ENCODE measurements around the gene ADAMTS13.

ADAMTS13 gene

DNA sequence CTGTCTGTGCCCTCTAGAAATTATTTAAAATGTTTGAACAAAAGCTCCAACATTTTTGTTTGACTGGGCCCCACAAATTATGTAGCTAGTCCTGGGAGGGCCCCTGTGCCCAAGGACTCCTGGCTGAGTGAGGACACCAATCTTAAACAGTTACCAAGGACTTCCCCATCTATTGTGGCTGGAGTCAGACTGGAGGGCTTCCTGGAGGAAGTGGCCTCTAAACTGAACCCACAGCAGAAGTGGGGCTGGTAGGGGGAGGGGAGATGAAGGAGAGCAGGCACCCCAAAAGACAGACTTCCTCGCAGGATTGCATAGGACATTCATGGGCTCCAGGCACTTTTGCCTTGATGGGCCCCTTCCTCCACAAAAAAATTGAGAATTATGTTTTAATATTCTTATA, 8.1 kb downstream of the ADAMTS13 start:
- DNase-seq (ENCODE audit: low read depth), result no peak
- no peak overlapping the region for H3K4me3 ChIP-seq (ENCODE audit: low read depth, low read length)
- TF ChIP-seq, protein P1, sequence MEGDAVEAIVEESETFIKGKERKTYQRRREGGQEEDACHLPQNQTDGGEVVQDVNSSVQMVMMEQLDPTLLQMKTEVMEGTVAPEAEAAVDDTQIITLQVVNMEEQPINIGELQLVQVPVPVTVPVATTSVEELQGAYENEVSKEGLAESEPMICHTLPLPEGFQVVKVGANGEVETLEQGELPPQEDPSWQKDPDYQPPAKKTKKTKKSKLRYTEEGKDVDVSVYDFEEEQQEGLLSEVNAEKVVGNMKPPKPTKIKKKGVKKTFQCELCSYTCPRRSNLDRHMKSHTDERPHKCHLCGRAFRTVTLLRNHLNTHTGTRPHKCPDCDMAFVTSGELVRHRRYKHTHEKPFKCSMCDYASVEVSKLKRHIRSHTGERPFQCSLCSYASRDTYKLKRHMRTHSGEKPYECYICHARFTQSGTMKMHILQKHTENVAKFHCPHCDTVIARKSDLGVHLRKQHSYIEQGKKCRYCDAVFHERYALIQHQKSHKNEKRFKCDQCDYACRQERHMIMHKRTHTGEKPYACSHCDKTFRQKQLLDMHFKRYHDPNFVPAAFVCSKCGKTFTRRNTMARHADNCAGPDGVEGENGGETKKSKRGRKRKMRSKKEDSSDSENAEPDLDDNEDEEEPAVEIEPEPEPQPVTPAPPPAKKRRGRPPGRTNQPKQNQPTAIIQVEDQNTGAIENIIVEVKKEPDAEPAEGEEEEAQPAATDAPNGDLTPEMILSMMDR (IDR thresholded peaks at IDR 0.05; ENCODE audit: insufficient read depth, low read depth, low read length, missing control alignments), result no peak

DNA sequence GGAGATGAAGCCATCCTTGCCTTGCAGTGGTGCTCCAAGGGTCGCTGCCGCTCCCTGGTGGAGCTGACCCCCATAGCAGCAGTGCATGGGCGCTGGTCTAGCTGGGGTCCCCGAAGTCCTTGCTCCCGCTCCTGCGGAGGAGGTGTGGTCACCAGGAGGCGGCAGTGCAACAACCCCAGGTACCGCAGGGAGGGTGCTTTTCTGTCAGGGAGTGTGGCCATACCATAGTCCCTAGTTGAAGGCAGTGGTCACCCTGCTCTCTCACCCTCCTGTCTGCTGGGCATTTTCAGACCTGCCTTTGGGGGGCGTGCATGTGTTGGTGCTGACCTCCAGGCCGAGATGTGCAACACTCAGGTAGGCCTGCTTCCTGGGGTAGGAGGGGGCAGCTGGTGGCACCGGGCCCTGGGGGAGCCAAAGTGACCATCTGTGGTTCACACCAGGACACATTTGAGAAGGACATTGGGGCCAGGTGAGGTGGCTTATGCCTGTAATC, 11.2 kb downstream of the ADAMTS13 start:
- DNase-seq (ENCODE audit: low read depth), result no peak
- H3K4me3 ChIP-seq (ENCODE audit: low read depth, low read length), result no peak overlapping the region
- TF ChIP-seq, protein P1 (IDR thresholded peaks at IDR 0.05; ENCODE audit: insufficient read depth, low read depth, low read length, missing control alignments), result no peak

DNA sequence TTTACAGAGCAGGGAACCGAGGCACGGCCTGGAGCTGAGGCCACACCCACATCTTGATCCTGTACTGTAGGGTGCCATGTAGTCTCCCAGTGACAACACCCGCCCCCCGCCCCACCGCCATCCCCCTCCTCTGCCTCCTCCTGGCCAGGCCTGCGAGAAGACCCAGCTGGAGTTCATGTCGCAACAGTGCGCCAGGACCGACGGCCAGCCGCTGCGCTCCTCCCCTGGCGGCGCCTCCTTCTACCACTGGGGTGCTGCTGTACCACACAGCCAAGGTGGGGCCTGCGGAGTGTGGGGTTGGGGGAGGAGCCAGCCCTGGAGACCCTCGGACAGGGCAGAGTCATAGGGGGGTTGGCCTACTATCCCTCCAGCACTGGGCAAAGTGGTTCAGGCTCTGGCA, 14.5 kb downstream of the ADAMTS13 start:
- no peak for DNase-seq (ENCODE audit: low read depth)
- TF ChIP-seq, protein P1 (IDR thresholded peaks at IDR 0.05; ENCODE audit: insufficient read depth, low read depth, low read length, missing control alignments), result no peak
- no peak overlapping the region for H3K4me3 ChIP-seq (ENCODE audit: low read depth, low read length)

DNA sequence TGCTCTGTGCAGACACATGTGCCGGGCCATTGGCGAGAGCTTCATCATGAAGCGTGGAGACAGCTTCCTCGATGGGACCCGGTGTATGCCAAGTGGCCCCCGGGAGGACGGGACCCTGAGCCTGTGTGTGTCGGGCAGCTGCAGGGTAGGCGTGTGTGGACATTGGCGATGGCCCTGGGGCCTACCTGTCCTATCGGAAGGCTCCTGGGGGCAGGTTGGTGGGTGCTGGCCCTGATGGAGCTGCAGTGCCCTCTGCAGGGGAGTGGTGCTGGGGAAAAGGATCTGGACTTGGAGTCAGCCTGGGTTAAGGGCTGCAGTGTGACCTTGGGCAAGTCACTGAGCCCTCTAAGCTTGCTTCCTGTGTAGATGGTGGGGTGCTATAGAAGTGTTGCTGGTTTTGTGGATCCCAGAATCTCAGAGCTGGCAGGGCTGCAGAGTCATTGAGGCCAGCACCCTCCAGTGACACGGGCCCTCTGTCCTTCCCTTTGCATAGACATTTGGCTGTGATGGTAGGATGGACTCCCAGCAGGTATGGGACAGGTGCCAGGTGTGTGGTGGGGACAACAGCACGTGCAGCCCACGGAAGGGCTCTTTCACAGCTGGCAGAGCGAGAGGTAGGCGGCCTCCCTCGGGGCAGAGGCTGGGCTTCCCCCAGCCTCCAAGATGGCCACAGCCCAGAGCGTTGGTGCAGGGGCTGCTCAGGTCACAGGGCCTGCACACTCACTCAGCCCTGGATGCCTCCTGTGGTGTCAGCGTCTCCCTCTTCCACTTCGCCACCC, 15.8 kb downstream of the ADAMTS13 start:
- H3K4me3 ChIP-seq (ENCODE audit: low read depth, low read length), result no peak overlapping the region
- TF ChIP-seq, protein P1 (IDR thresholded peaks at IDR 0.05; ENCODE audit: insufficient read depth, low read depth, low read length, missing control alignments), result peak; percentile 52
- DNase-seq (ENCODE audit: low read depth), result peak; percentile 39

DNA sequence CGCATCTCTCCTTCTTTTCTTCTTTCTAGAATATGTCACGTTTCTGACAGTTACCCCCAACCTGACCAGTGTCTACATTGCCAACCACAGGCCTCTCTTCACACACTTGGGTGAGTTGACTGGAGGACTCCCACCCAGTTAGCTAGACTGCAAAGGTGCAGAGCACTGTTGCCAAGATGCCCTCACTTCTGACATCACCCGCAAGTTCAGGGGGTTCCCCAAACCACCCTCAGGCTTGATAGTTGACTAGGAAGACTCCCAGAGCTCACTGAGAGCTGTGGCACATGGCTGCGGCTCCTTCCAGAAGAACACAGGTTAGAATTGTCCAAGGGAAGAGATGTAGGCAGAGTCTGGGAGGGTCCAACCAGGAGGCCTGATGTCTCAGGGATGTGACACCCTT, 17.2 kb downstream of the ADAMTS13 start:
- TF ChIP-seq, protein P1 (IDR thresholded peaks at IDR 0.05; ENCODE audit: insufficient read depth, low read depth, low read length, missing control alignments), result no peak
- no peak overlapping the region for H3K4me3 ChIP-seq (ENCODE audit: low read depth, low read length)
- no peak for DNase-seq (ENCODE audit: low read depth)

DNA sequence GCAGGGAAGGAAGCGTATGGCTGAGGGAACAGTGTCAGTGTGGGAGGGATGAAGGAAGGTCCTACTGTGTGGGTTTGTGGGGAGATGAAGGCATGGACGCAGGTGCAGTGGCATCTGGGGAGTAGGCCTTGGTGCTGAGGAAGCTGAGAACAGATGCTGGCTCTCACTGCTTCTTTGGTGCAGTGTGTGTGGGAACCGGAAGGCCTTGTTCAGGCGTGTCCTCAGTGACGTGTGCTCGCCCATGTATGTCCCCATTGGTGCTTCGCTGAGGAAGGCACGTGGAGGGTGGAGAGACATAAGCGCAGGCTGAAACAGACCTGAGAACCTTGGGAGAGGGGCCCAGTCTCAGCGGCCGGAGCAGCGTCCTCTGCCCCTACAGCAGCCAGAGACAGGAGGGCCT, 18.7 kb downstream of the ADAMTS13 start:
- H3K4me3 ChIP-seq (ENCODE audit: low read depth, low read length), result no peak overlapping the region
- peak; percentile 71 for DNase-seq (ENCODE audit: low read depth)

More for the DNA sequence above, 18.7 kb downstream of the ADAMTS13 start:
- TF ChIP-seq, protein P1 (IDR thresholded peaks at IDR 0.05; ENCODE audit: insufficient read depth, low read depth, low read length, missing control alignments), result no peak

Measured in GM12865 (cell line).